OCI-LY3 (cell line): ENCODE measurements around the gene NUSAP1.

Experiments
- H2AFZ ChIP-seq: fragments of 200-600, 300-600 bp; shearing (Covaris generic); 2 replicates; pipeline ENCODE4 v1.6.0; 2014; ENCODE audit warnings: antibody characterized with exemption, low read depth, low read length
- H3K27ac ChIP-seq: fragments of 200-600, 300-600 bp; sonication (generic); 2 replicates; pipeline ENCODE4 v1.5.1; 2014; ENCODE audit warnings: mild to moderate bottlenecking, low read length, moderate library complexity, mixed read lengths
- H3K27me3 ChIP-seq: fragments of 200-600, 300-600 bp; sonication (generic); 2 replicates; pipeline ENCODE4 v1.6.1; 2014; ENCODE audit warnings: low read depth, low read length, mixed read lengths
- H3K36me3 ChIP-seq: fragments of 200-600, 300-600 bp; sonication (generic); replicated peaks from 2 replicates; pipeline ENCODE3; 2014; ENCODE audit warnings: low read depth, low read length, mixed read lengths
- H3K4me1 ChIP-seq: fragments of 300-600, 200-600 bp; sonication (generic); 2 replicates; pipeline ENCODE4 v1.6.1; 2014; ENCODE audit warnings: low read length, mixed read lengths
- H3K4me2 ChIP-seq: fragments of 200-600, 300-600 bp; sonication (generic); 2 replicates; pipeline ENCODE4 v1.6.1; 2014; ENCODE audit warnings: low read length, mixed read lengths
- H3K4me3 ChIP-seq: fragments of 300-600, 200-600 bp; sonication (generic); 2 replicates; pipeline ENCODE4 v1.5.1; 2014; ENCODE audit warnings: antibody characterized with exemption, mild to moderate bottlenecking, low read length, moderate library complexity
- H3K79me2 ChIP-seq: fragments of 300-600, 200-600 bp; shearing (Covaris generic); 2 replicates; pipeline ENCODE4 v1.6.1; 2014; ENCODE audit warnings: mild to moderate bottlenecking, low read length, mixed read lengths
- H3K9ac ChIP-seq: fragments of 300-600, 200-600 bp; shearing (Covaris generic); 2 replicates; pipeline ENCODE4 v1.6.0; 2014; ENCODE audit warnings: mild to moderate bottlenecking, low read length, moderate library complexity
- H3K9me3 ChIP-seq: fragments of 200-600, 300-600 bp; shearing (Covaris generic); 2 replicates; pipeline ENCODE4 v1.6.1; 2014; ENCODE audit warnings: low read length, mixed read lengths; ENCODE audit not compliant: insufficient read depth
- H4K20me1 ChIP-seq: fragments of 200-600, 300-600 bp; sonication (generic); 2 replicates; pipeline ENCODE4 v1.6.1; 2016; ENCODE audit warnings: low read length, mixed read lengths; ENCODE audit not compliant: insufficient read depth
- CTCF ChIP-seq: fragments of 200-600, 300-600 bp; sonication (generic); IDR thresholded peaks from 2 replicates; pipeline ENCODE4 v1.5.1; 2014; ENCODE audit warnings: antibody characterized with exemption, low read length, low read depth
- EZH2phosphoT487 ChIP-seq: fragments of 200-600 bp; shearing (Covaris generic); IDR thresholded peaks from 2 replicates; pipeline ENCODE4 v1.6.1; 2018; ENCODE audit warnings: antibody characterized with exemption, mixed run types, low read depth

Gene NUSAP1

DNA sequence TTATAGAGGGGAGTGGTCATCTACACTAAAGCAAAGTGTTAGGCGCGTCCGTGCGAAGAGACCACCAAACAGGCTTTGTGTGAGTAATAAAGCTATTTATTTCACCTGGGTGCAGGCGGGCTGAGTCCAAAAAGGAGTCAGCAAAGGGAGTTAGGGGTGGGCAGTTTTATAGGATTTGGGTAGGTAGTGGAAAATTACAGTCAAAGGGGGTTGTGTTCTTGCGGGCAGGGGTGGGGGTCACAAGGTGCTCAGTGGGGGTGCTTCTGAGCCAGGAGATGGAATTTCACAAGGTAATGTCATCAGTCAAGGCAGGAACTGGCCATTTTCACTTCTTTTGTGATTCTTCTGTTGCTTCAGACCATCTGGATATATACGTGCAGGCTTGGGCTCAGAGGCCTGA is 47.4 kb upstream of the NUSAP1 start:
- H3K4me3 ChIP-seq: peak overlapping the region; percentile 98
- peaks cover 42% of the 10 kb centered on the region for H3K36me3 ChIP-seq
- no peaks in the 10 kb centered on the region for H3K9me3 ChIP-seq
- H2AFZ ChIP-seq: no peak overlapping the region
- H3K4me2 ChIP-seq: peak overlapping the region; percentile 91
- TF ChIP-seq EZH2phosphoT487: no peak
- TF ChIP-seq CTCF: no peak
- H3K27me3 ChIP-seq: no peaks in the 10 kb centered on the region
- H3K9ac ChIP-seq: peak overlapping the region; percentile 96
- no peaks in the 10 kb centered on the region for H4K20me1 ChIP-seq
- H3K4me1 ChIP-seq: peaks cover 12% of the 10 kb centered on the region
- peaks cover 58% of the 10 kb centered on the region for H3K79me2 ChIP-seq
- H3K27ac ChIP-seq: no peak overlapping the region

DNA sequence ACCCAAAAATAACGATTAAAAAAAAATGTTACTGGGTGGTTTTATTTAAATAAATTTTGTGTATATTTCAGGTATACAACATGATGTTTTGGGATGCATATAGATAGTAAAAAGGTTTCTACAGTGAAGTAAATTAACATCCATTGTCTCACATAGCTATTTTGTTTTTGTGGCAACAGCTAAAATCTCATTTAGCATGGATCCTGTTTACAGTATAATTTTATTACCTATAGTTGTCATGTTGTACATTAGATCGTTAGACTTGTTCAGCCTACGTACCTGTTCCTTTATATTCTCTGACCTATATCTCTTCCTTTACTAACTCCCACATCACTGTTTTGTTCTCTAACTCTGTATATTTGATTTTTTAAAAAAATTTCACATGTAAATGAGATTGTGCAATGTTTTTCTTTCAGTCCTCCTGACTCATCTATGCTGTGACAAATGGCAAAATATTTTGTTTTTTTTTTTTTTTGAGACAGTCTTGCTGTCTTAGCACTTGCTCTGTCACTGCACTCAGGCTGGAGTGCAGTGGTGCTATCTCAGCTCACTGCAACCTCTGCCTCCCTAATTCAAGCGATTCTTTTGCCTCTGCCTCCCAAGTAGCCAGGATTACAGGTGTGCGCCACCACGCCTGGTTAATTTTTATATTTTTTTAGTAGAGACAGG is 45.9 kb upstream of the NUSAP1 start:
- H2AFZ ChIP-seq: no peak overlapping the region
- peaks cover 45% of the 10 kb centered on the region for H3K36me3 ChIP-seq
- no peaks in the 10 kb centered on the region for H4K20me1 ChIP-seq
- no peaks in the 10 kb centered on the region for H3K27me3 ChIP-seq
- H3K4me2 ChIP-seq: no peak overlapping the region
- H3K9ac ChIP-seq: no peak overlapping the region
- H3K79me2 ChIP-seq: peaks cover 64% of the 10 kb centered on the region
- peaks cover 27% of the 10 kb centered on the region for H3K4me1 ChIP-seq
- TF ChIP-seq EZH2phosphoT487 (no peak), CTCF (no peak)
- H3K9me3 ChIP-seq: no peaks in the 10 kb centered on the region
- H3K27ac ChIP-seq: no peak overlapping the region
- H3K4me3 ChIP-seq: no peak overlapping the region

DNA sequence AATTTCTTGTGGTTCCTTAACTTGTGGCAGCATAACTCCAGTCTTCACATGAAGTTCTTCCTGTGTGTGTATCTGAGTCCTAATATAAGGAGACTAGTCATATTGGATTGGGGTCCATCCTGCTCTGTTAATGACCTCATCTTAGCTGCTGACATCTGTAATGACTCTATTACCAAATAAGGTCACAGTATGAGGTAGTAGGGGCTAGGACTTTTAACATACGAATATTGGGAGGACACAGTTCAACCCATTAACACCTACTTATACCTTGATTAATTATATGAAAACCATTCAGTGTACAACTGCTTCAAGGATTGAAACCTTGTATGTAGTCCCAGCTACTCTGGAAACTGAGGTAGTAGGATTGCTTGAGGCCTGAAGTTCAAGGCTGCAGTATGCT is 44.2 kb upstream of the NUSAP1 start:
- Histone ChIP-seq H3K27ac (no peak overlapping the region), H2AFZ (no peak overlapping the region), H3K36me3 (peaks cover 50% of the 10 kb centered on the region), H3K4me1 (peaks cover 21% of the 10 kb centered on the region), H3K9me3 (no peaks in the 10 kb centered on the region), H3K4me3 (no peak overlapping the region), H3K4me2 (no peak overlapping the region), H3K27me3 (no peaks in the 10 kb centered on the region), H3K9ac (no peak overlapping the region), H3K79me2 (peaks cover 70% of the 10 kb centered on the region), H4K20me1 (0 out of 2 replicates have a peak, but pooled peaks cover 4% of the 10 kb centered on the region)
- TF ChIP-seq EZH2phosphoT487 (no peak), CTCF (no peak)

- no peak overlapping the region for H3K4me2 ChIP-seq
- no peak overlapping the region for H3K27ac ChIP-seq
- H3K27me3 ChIP-seq: no peaks in the 10 kb centered on the region
- no peak overlapping the region for H2AFZ ChIP-seq
- H3K9ac ChIP-seq: no peak overlapping the region
- 0 out of 2 replicates have a peak, but pooled peaks cover 4% of the 10 kb centered on the region for H4K20me1 ChIP-seq
- H3K9me3 ChIP-seq: no peaks in the 10 kb centered on the region
- H3K4me3 ChIP-seq: no peak overlapping the region
- peaks cover 69% of the 10 kb centered on the region for H3K79me2 ChIP-seq
- TF ChIP-seq CTCF (no peak), EZH2phosphoT487 (no peak)
- H3K36me3 ChIP-seq: peaks cover 52% of the 10 kb centered on the region
- H3K4me1 ChIP-seq: peaks cover 19% of the 10 kb centered on the region
Observed at GRCh38 chr15:41289953-41290352, 42.7 kb upstream of the NUSAP1 start.
